Astrocyte of the spinal cord (primary cell): ENCODE results near the gene SWAP70.

Experiments used
- DNase-seq: peaks from one replicate; pipeline ENCODE4 v3.0.0; 2011; ENCODE audit warnings: low read depth, low spot score
- H3K4me3 ChIP-seq: 2 replicates; pipeline ENCODE4 v1.5.1; 2011; ENCODE audit warnings: low read depth, mild to moderate bottlenecking, low read length, moderate library complexity
- in situ Hi-C: cut with HindIII; loops from 2 replicates; pipeline ENCODE4 v1.10.0; 2017; ENCODE audit warnings: low sequenced_read_pairs
- TF ChIP-seq, protein P1 (sequence below): IDR thresholded peaks from 2 replicates; pipeline ENCODE4 v1.5.1; 2012; ENCODE audit warnings: low read depth, mild to moderate bottlenecking, low read length, inconsistent platforms

The SWAP70 gene

DNA sequence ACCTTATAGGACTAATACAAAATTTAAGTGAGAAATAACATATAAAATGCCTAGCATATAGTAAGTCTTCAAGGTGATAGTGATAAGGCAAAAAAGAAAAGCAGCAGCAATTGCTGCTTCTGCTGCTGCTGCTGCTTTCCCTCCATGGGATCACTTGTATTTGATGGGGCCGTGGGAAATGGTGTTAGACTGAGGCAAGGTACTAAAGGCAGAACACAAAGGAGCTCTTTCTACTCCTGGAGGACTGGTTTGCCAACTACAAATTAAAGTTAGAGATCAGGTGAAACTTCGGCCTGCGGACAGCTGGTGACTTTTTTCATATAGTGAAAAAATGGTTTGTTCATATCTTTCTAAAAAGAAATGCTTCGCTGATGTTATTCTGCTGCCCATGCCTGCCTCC is 46.3 kb downstream of the SWAP70 start:
- in situ Hi-C loops, result no loop called here

GRCh38 chr11:9710852-9711251 is 47.0 kb downstream of the SWAP70 start:
- DNase-seq, result no peak
- in situ Hi-C loops, result no loop called here
- no peak overlapping the region for H3K4me3 ChIP-seq
- TF ChIP-seq, protein P1, sequence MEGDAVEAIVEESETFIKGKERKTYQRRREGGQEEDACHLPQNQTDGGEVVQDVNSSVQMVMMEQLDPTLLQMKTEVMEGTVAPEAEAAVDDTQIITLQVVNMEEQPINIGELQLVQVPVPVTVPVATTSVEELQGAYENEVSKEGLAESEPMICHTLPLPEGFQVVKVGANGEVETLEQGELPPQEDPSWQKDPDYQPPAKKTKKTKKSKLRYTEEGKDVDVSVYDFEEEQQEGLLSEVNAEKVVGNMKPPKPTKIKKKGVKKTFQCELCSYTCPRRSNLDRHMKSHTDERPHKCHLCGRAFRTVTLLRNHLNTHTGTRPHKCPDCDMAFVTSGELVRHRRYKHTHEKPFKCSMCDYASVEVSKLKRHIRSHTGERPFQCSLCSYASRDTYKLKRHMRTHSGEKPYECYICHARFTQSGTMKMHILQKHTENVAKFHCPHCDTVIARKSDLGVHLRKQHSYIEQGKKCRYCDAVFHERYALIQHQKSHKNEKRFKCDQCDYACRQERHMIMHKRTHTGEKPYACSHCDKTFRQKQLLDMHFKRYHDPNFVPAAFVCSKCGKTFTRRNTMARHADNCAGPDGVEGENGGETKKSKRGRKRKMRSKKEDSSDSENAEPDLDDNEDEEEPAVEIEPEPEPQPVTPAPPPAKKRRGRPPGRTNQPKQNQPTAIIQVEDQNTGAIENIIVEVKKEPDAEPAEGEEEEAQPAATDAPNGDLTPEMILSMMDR, result no peak

More for the DNA sequence above, 46.3 kb downstream of the SWAP70 start:
- TF ChIP-seq, protein P1, result no peak
- no peak for DNase-seq
- H3K4me3 ChIP-seq, result no peak overlapping the region

DNA sequence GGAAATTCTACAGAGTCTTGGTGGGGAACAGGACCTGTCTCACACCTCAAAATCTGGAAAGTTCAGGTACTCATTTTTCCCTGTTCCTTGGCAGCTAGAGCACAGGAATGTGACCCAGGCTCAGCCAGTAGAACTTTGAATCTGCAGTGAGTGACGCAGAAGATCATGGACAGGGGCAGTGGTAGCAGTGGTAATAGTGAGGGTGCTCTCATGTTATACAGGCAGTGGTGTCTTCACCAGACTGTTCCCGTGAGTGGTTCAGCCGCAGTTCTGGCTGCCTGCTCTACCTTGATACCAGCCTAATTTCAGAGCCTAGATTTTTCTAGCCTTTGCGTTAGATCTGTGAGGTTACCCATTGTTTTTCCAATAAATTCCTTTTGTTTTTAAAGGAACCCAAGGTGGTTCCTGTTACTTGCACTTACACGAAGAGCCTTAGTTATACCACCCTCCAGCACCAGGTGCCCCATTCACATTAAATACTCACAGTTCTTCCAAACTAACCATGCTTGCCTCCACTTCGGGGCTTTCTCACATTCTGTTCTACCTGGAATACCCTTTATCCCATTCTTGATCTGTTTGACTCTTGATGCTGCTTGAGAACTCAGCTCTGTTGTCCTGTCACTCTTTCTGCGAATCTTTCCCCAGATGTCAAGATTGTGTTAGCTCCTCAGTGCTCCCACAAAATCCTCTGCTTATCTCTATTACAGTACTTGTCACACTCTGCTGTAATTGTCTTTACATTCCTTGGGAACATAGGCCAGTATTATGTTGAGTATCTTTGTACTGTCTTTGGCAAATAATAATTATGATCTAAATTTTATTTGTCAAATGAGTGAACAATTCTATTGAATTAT is 47.8 kb downstream of the SWAP70 start:
- no peak overlapping the region for H3K4me3 ChIP-seq
- in situ Hi-C loops, result no loop called here
- TF ChIP-seq, protein P1, result no peak
- DNase-seq, result no peak

DNA sequence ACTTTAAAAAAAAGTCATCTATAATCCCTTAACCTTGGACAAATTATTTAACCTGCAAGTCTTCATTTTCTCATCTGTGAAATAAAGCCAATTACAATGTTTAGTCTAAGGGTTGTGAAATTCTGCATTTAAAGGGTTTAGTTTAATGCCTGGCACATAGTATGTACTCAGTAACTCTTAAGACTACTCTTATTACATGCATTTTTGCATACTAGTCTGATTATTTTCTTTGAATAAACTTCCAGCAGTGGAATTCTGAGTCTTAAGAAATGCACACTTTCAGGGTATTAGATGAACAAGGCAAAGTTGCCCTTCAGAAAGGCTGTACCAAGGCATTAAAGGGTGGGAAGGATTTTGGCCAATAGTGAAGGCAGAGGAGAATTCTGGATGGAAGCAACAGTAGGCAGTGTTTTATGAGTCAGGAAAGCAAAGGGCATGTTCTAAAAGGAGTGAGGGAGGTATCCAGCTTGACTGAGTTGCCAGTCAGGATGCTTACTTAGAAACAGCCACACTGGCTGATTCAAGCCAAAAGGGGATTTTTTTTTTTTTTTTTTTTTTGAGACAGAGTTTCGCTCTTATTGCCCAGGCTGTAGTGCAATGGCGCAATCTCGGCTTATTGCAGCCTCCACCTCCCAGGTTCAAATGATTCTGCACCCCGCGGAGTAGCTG is 50.5 kb downstream of the SWAP70 start:
- in situ Hi-C loops, result no loop called here
- H3K4me3 ChIP-seq, result no peak overlapping the region
- TF ChIP-seq, protein P1, result no peak
- no peak for DNase-seq

DNA sequence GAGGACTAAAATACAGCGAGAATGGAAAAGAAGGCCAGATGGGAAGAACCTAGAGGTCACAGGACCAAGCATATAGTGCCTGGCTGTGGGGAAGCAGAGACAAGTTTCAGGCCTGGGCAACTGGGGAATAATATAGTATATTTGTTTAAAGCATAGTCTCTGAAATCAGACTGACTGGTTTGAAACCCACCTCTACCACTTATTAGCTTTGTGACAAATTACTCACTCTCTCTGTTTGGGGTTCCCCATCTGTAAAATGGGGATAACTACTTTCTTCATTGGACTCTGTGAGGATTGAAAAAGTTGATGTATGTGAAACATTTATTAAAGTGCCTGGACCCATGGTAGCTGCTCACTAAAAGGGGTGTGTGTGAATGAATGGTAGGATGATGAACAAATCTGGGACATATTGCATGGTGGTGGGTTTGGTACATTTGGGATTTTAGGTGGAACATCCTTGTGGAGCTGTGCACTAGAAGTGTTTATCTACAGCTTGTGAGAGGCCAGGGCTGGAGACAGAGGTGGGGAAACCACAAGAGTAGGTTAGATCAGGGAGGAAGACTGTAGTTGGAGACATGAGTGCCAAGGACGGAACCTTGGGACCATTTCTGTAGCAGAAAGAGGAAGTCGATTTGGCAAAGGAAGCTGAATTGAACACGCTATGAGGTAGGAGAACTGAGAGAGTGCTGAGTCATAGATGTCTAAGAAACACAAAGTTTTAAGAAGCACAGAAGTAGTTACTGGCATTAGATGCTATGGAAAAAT is 52.6 kb downstream of the SWAP70 start:
- H3K4me3 ChIP-seq, result no peak overlapping the region
- in situ Hi-C loops, result no loop called here
- peak; percentile 87 for DNase-seq
- TF ChIP-seq, protein P1, result no peak

- in situ Hi-C loops, result no loop called here
- no peak for DNase-seq
- no peak overlapping the region for H3K4me3 ChIP-seq
- TF ChIP-seq, protein P1, result no peak
Observed at GRCh38 chr11:9717040-9717357, 53.1 kb downstream of the SWAP70 start.
